Measurements from ENCODE around the gene THSD4.

Gene THSD4

DNA sequence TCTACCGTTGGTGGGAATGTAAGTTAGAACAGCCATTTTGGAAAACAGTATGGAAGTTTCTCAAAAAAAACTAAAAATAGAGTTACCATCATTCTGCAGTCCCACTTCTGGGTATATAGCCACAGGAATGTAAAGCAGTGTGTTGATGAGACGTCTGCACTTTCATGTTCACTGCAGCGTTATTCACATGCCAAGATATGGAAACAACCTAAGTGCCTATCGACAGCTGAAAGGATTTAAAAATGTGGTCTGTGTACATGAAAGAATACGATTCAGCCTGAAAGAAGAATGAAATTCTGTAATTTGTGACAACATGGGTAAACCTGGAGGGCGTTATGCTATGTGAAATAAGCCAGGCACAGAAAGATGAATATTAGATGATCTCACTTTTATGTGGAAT lies 157.7 kb downstream of the THSD4 start:
- H3K27ac ChIP-seq = no peak overlapping the region
- no peak overlapping the region for H3K4me2 ChIP-seq
- no peak overlapping the region for H3K9ac ChIP-seq
- H4K20me1 ChIP-seq (ENCODE audit: insufficient read depth) = no peaks in the 10 kb centered on the region
- no peaks in the 10 kb centered on the region for H3K4me1 ChIP-seq (ENCODE audit: low read depth, poor library complexity, severe bottlenecking)
- H3K36me3 ChIP-seq (ENCODE audit: insufficient read depth) = no peaks in the 10 kb centered on the region
- H3K79me2 ChIP-seq (ENCODE audit: insufficient read depth, low read depth) = no peaks in the 10 kb centered on the region
- H3K4me3 ChIP-seq (IDR thresholded peaks at IDR 0.05; ENCODE audit: insufficient read depth, low read depth, low read length) = no peak overlapping the region
- no peaks in the 10 kb centered on the region for H3K27me3 ChIP-seq (ENCODE audit: insufficient read depth, low read depth)
- no peak for TF ChIP-seq CTCF (conservative IDR thresholded peaks at IDR 0.05; ENCODE audit: low read depth, low read length)
- no peak overlapping the region for H2AFZ ChIP-seq (ENCODE audit: low read depth)

DNA sequence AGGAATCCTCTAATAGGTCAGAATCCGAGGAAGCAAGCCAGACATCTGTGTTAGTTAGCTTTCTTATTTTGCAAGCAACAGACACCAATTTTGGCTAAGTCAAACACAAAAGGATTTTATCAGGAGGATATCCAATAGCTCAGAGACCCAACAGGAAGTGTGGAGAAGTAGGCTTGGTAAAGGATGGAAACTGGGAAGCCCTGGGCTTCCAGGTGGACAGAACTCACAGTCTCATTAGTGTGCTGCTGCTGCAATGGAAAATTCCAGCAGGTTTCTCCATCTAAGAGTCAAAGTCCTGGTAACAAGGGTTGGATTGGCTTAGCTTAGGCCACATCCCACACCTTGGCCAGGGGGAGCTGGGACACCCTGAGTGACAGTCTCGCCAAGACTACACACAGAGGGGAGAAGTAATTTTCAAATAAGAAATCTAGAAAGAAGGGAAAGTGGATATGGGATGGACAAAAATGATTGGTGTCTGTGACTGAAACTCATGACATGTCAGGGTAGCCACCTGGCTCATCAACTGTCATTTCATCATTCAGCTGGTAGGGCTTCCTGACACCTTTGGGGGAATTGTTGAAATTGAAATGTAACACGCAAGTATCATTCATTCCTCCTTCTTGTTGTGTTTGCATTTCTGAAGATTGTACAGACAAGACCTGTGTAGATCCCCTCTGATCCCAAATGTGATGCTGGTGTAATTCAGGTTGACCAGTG lies 158.6 kb downstream of the THSD4 start:
- Histone ChIP-seq H3K27me3 (ENCODE audit: insufficient read depth, low read depth) (no peaks in the 10 kb centered on the region), H3K27ac (no peak overlapping the region), H3K4me3 (IDR thresholded peaks at IDR 0.05; ENCODE audit: insufficient read depth, low read depth, low read length) (no peak overlapping the region), H3K4me1 (ENCODE audit: low read depth, poor library complexity, severe bottlenecking) (no peaks in the 10 kb centered on the region), H4K20me1 (ENCODE audit: insufficient read depth) (no peaks in the 10 kb centered on the region), H3K4me2 (no peak overlapping the region), H3K79me2 (ENCODE audit: insufficient read depth, low read depth) (no peaks in the 10 kb centered on the region), H3K36me3 (ENCODE audit: insufficient read depth) (no peaks in the 10 kb centered on the region), H2AFZ (ENCODE audit: low read depth) (no peak overlapping the region), H3K9ac (no peak overlapping the region)
- TF ChIP-seq CTCF (conservative IDR thresholded peaks at IDR 0.05; ENCODE audit: low read depth, low read length) = no peak

DNA sequence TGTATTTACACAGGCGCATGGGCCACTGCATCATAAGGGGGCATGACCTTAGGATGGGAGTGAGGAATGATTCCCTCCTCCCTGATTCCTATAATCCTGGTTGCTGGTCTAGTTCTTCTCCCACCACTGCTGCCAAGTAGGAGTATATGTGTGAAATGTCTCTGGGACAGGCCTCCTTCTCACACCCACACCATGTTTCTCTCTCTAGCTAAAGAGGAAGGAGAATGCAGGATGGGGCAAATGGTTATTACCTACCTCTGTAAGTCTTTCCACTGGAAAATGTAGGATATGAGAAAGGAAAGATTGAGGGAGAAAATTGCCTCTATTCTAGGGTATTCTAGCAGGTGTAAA lies 159.2 kb downstream of the THSD4 start:
- TF ChIP-seq CTCF (conservative IDR thresholded peaks at IDR 0.05; ENCODE audit: low read depth, low read length) = no peak
- H2AFZ ChIP-seq (ENCODE audit: low read depth) = no peak overlapping the region
- H3K27ac ChIP-seq = no peak overlapping the region
- H3K4me1 ChIP-seq (ENCODE audit: low read depth, poor library complexity, severe bottlenecking) = no peaks in the 10 kb centered on the region
- H3K9ac ChIP-seq = no peak overlapping the region
- H3K4me2 ChIP-seq = no peak overlapping the region
- H4K20me1 ChIP-seq (ENCODE audit: insufficient read depth) = no peaks in the 10 kb centered on the region
- H3K36me3 ChIP-seq (ENCODE audit: insufficient read depth) = no peaks in the 10 kb centered on the region
- H3K79me2 ChIP-seq (ENCODE audit: insufficient read depth, low read depth) = no peaks in the 10 kb centered on the region
- H3K27me3 ChIP-seq (ENCODE audit: insufficient read depth, low read depth) = no peaks in the 10 kb centered on the region
- no peak overlapping the region for H3K4me3 ChIP-seq (IDR thresholded peaks at IDR 0.05; ENCODE audit: insufficient read depth, low read depth, low read length)

DNA sequence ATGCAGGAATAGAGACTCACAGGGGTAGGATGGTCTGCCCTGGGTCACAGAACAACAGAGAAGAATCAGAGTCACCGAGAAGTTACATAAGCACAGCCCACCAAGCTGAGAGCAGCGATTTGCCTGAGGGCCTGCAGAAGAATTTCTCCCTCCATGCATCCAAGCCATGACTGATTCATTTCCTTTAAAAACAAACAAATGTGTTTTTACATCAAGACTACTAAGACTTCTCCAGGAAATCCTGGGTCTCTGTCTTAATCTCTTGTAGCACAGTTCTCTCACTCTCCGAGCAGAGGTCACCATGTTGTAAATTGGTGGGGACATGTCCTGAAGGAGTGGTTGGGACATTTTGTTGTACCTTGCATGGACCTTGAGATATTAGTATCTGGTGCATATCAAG lies 159.8 kb downstream of the THSD4 start:
- Histone ChIP-seq H3K4me2 (no peak overlapping the region), H3K79me2 (ENCODE audit: insufficient read depth, low read depth) (no peaks in the 10 kb centered on the region), H3K4me1 (ENCODE audit: low read depth, poor library complexity, severe bottlenecking) (no peaks in the 10 kb centered on the region), H3K9ac (no peak overlapping the region), H4K20me1 (ENCODE audit: insufficient read depth) (no peaks in the 10 kb centered on the region), H3K4me3 (IDR thresholded peaks at IDR 0.05; ENCODE audit: insufficient read depth, low read depth, low read length) (no peak overlapping the region), H3K27me3 (ENCODE audit: insufficient read depth, low read depth) (no peaks in the 10 kb centered on the region), H2AFZ (ENCODE audit: low read depth) (no peak overlapping the region), H3K27ac (no peak overlapping the region), H3K36me3 (ENCODE audit: insufficient read depth) (no peaks in the 10 kb centered on the region)
- no peak for TF ChIP-seq CTCF (conservative IDR thresholded peaks at IDR 0.05; ENCODE audit: low read depth, low read length)
